Muscle layer of duodenum (tissue), 2 donors: ENCODE results near the gene PLA2G4D.

Source experiments
- H3K27ac ChIP-seq: one replicate; pipeline ENCODE4 v1.7.0; 2013; ENCODE audit warnings: mild to moderate bottlenecking, low read length
- H3K27me3 ChIP-seq: one replicate; pipeline ENCODE4 v1.7.0; 2013; ENCODE audit warnings: low read depth, mild to moderate bottlenecking, control low read depth, low read length
- H3K36me3 ChIP-seq, 2 donors: one replicate each; pipeline ENCODE4 v1.7.0; 2013; ENCODE audit warnings: low read length in 2 of 2, control low read depth in 1 of 2, mild to moderate bottlenecking in 1 of 2; ENCODE audit not compliant: insufficient read depth in 2 of 2, control insufficient read depth in 1 of 2
- H3K4me1 ChIP-seq, 2 donors: one replicate each; pipeline ENCODE4 v1.7.0; 2013; ENCODE audit warnings: low read length in 2 of 2, mild to moderate bottlenecking in 2 of 2, control low read depth in 1 of 2, moderate library complexity in 1 of 2; ENCODE audit not compliant: insufficient read depth in 2 of 2, control insufficient read depth in 1 of 2
- H3K4me3 ChIP-seq, 2 donors: one replicate each; pipeline ENCODE4 v1.7.0; 2013; ENCODE audit warnings: low read length in 2 of 2, low read depth in 1 of 2, mild to moderate bottlenecking in 1 of 2
- H3K9me3 ChIP-seq, 2 donors: one replicate each; pipeline ENCODE4 v1.7.0; 2013; ENCODE audit warnings: low read length in 2 of 2, control low read depth in 1 of 2, mild to moderate bottlenecking in 1 of 2; ENCODE audit not compliant: control insufficient read depth in 1 of 2
- donor health status: healthy.

PLA2G4D gene

DNA sequence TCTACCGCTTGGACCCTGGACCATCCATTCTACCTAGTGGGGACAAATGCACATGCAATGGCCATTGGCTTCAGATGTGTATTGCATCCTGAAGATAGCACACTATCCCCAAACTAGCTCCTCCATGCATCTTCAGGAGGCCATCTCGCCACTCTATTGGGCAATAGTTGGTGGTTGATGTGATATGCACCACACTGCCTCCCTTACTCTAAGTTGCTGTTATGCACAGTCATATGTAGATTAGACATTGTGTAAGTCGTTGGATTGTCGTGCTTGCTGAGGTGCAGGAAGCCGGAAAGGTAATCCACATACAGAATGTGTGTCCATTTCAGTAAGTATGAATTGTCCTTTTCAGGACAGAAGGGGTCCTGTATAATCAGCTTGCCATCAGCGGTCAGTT lies 26.7 kb upstream of the PLA2G4D start:
- Histone ChIP-seq H3K4me1 (no peaks in the 10 kb centered on the region), H3K27ac (no peak overlapping the region), H3K27me3 (no peaks in the 10 kb centered on the region), H3K9me3 (no peaks in the 10 kb centered on the region), H3K36me3 (no peaks in the 10 kb centered on the region), H3K4me3 (no peak overlapping the region)

DNA sequence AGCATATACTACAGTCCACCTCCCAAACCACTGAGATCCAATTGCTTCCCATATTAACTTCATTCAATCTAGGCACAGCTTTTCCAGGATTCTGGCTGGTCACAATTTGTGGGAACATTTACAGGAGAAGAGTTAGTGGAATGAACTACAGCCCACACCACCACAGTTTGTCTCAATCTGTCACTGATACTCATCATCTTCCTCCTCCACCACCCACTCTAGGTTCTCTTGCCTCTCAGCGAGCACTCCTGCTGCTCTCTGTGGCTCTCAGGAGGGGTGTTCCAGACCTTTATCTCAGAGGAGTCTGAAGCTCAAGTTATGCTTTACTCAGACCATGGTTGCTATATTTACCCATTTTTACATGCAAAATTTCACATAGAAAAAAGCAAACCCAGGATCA lies 25.9 kb upstream of the PLA2G4D start:
- no peak overlapping the region for H3K27ac ChIP-seq

DNA sequence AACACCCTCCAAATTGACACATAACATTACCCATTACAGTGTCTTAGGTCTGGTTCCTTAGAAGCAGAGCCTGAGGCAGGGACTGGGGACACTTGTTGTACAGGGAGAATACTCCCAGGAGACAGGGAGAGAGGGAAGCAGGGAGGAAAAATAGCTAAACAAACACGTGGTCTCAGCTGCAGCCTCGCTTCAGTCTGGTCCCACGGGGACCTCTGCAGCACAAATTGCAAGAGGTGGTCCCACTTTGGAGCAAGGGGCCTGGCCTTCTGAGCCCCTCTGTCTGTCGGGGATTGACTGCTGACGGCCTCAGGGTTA lies 25.0 kb upstream of the PLA2G4D start:
- no peaks in the 10 kb centered on the region for H3K4me1 ChIP-seq
- no peaks in the 10 kb centered on the region for H3K36me3 ChIP-seq
- no peaks in the 10 kb centered on the region for H3K27me3 ChIP-seq
- no peaks in the 10 kb centered on the region for H3K9me3 ChIP-seq
- no peak overlapping the region for H3K27ac ChIP-seq
- H3K4me3 ChIP-seq: no peak overlapping the region

More for the DNA sequence above, 25.9 kb upstream of the PLA2G4D start:
- Histone ChIP-seq H3K4me1 (no peaks in the 10 kb centered on the region), H3K27me3 (no peaks in the 10 kb centered on the region), H3K36me3 (no peaks in the 10 kb centered on the region), H3K9me3 (no peaks in the 10 kb centered on the region), H3K4me3 (no peak overlapping the region)

DNA sequence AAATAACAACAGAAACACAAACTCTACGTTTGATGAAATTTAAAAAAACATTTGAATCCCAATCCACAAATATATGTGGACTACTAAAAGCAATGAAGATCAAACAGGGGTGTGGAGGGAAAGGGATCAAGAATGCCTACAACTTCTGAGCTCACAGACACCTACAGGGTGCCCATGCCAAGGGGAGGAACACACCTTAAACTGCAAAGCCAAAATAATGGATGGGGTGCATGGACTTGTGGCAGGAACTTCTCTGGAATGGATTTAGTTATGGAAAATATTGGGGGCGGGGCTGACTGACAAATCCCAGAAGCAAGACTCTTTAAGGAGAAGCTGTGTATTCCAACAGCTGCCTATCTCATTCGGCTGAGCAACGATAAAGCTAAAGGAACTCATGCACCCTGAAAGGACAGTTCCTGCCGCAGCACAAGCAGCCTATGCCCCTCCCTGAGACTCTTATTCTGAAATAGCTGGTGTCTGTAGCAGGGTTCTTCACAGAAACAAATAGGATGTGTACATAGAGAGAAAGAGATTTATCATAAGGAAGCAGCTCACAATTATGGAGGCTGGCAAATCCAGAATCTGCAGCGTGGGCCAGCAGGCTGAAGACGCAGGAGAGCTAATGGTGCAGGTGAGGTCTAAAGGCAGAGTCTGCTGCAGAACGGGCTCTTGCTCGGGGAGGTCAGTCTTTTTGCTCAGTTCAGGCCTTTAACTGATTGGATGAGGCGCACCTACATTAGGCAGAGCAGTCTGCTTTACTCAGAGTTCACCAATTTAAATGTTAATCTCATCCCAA lies 24.5 kb upstream of the PLA2G4D start:
- H3K9me3 ChIP-seq: no peaks in the 10 kb centered on the region
- no peaks in the 10 kb centered on the region for H3K4me1 ChIP-seq
- H3K36me3 ChIP-seq: no peaks in the 10 kb centered on the region
- no peak overlapping the region for H3K27ac ChIP-seq
- H3K27me3 ChIP-seq: no peaks in the 10 kb centered on the region
- no peak overlapping the region for H3K4me3 ChIP-seq

DNA sequence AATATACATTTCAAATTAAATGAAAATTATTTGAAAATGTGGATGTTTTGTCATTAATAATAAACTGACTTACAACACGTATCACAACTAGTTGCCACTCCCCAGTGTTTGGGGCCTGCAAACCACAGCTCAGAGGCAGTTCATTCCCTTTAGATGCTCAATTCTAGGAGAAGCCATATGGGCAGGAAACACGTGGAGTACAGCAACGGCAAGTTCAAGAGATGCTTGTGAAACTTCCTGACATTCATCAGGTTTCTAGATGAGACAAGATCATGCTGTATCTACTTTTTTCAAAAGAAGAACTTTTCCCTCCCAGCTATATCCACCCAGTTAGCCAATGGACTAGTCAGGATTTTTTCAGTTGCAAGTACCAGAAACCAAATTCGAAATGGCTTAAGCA lies 17.6 kb upstream of the PLA2G4D start:
- Histone ChIP-seq H3K9me3 (peaks cover 0 to 3% of the 10 kb centered on the region in 2 donors), H3K4me3 (no peak overlapping the region), H3K27ac (no peak overlapping the region), H3K4me1 (no peaks in the 10 kb centered on the region), H3K27me3 (no peaks in the 10 kb centered on the region), H3K36me3 (no peaks in the 10 kb centered on the region)

DNA sequence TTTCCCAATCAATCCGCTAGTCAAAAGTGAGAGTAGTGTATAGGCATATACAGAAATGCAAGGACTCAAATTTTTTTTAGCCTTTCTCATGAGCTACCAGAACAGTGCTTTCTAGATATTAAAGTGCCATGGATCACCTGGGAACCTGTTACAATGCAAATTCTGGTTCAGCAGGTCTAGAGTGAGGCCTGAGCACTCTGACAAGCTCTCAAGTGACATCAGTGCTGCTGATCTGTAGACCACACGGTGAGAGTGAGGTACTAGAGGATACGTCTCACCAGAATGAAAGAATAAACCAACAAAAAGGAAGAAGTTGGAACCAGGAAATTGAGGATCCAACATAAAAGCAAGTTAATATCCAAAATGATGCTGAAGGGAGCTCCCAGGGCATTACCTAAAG lies 16.0 kb upstream of the PLA2G4D start:
- peaks cover 0 to 3% of the 10 kb centered on the region in 2 donors for H3K9me3 ChIP-seq
- H3K4me1 ChIP-seq: no peaks in the 10 kb centered on the region
- no peak overlapping the region for H3K27ac ChIP-seq
- H3K36me3 ChIP-seq: no peaks in the 10 kb centered on the region
- H3K27me3 ChIP-seq: no peaks in the 10 kb centered on the region
- H3K4me3 ChIP-seq: no peak overlapping the region

DNA sequence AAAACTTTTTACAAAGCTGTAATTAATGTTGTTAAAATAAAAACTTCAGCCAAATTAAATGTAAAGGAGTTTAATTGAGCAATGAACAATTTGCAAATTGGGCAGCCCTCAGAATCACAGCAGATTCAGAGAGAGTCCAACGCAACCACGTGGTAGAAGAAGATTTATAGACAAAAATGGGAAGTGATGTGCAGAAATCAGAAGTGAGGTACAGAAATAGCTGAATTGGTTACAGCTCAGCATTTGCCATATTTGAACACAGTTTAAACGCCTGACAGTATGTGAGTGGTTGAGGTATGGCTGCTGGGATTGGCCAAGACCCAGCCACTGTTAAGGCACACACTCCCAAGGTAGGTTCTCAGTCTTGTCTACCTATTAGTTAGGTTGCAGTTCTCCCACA lies 14.4 kb upstream of the PLA2G4D start:
- H3K27me3 ChIP-seq: no peaks in the 10 kb centered on the region
- no peak overlapping the region for H3K27ac ChIP-seq
- H3K36me3 ChIP-seq: no peaks in the 10 kb centered on the region
- H3K4me3 ChIP-seq: no peak overlapping the region
- H3K4me1 ChIP-seq: no peaks in the 10 kb centered on the region
- H3K9me3 ChIP-seq: peaks cover 0 to 3% of the 10 kb centered on the region in 2 donors

DNA sequence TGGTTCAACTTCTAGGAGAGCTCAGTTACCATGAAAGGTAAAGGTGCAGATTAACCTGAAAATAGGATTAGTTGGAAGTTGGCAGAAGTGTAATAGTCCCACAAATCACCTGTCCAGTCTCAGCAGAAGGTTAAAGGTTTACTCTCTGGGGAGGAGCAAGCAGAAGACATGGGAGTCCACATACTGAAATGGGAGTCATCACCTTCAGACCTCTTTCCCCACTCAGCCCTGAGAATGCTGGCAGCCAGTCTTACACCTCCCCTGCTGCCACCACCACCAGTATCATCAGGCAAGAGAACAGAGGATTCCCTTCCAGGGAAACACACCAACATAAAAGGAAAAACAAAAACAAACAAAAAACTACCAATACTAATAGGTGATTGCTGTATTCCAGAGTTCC lies 13.8 kb upstream of the PLA2G4D start:
- H3K4me3 ChIP-seq: no peak overlapping the region
- no peaks in the 10 kb centered on the region for H3K4me1 ChIP-seq
- H3K9me3 ChIP-seq: peaks cover 0 to under 1% of the 10 kb centered on the region in 2 donors
- no peaks in the 10 kb centered on the region for H3K27me3 ChIP-seq
- no peak overlapping the region for H3K27ac ChIP-seq
- H3K36me3 ChIP-seq: no peaks in the 10 kb centered on the region

DNA sequence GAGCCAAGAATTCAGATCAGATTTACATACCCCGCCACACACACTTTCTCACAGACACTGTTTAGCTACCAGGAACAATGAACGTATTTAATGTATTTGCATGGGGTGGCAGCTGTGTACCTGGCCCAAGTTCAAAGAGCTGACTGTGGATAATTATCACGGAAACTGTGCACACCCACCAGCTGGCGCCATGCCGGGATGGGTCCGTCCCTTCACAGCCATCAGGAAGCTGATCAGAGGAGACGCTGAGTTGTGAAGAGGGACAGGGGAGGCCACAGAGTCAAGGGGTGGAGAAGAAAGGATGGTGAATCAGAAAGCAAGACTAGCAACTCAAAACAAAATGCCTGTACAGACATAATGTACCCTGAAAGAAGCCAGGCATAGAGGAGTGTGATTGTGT lies 13.1 kb upstream of the PLA2G4D start:
- no peak overlapping the region for H3K4me3 ChIP-seq
- H3K4me1 ChIP-seq: no peaks in the 10 kb centered on the region
- no peak overlapping the region for H3K27ac ChIP-seq
- H3K9me3 ChIP-seq: no peaks in the 10 kb centered on the region
- no peaks in the 10 kb centered on the region for H3K27me3 ChIP-seq
- H3K36me3 ChIP-seq: no peaks in the 10 kb centered on the region

DNA sequence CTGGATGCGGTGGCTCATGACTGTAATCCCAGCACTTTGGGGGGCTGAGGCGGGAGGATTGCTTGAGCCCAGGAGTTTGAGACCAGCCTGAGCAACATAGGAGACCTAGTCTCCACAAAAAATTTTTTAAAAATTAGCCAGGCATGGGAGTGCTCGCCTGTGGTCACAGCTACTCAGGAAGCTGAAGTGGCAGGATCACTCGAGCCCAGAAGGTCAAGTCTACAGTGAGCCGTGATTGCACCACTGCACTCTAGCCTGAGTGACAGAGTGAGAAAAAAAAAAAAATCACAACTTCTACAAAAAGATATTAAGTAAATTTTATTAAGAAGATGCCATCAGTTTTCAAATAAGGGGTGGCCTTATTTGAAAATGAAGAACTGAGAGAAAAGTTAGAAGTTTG lies 11.9 kb upstream of the PLA2G4D start:
- no peaks in the 10 kb centered on the region for H3K27me3 ChIP-seq
- no peak overlapping the region for H3K4me3 ChIP-seq
- no peaks in the 10 kb centered on the region for H3K4me1 ChIP-seq
- no peaks in the 10 kb centered on the region for H3K36me3 ChIP-seq
- no peak overlapping the region for H3K27ac ChIP-seq
- no peaks in the 10 kb centered on the region for H3K9me3 ChIP-seq

DNA sequence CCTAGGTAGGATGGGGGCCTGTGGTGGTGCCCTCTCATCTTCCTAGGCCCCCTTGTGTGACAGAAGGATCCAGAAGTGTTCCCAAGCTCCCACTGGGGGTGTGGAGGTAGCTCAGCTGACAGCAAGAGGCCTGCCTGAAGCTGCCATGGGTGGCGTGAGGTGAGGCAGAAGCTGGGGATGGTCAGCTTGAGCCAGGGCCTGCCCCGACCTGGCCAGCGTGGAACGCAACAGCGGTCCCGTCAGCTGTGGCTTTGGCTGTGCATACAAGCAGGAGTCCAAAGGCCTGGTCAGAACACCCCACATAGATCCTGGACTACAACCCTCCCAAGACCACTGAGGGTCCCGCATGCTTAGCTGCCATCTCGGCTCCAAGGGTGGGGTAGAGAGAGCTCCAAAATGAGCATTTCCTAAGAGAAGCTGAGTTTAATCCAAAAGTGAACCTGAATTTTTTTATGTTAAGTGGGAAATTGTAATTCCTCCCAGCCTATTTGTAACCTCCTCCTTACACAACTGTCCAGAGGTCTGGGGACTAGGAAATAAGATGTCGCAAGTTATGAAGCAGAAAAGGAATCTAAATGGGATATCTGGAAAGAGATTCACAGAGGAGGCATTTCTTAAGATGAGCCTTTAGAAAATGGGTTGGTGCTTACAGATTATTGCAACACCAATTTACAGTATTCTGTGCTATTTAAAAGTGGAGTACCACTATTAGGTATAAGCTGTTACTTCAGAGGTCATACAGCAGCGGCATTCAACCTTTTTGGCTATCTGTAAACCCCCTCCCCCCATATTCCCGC lies 9.9 kb upstream of the PLA2G4D start:
- no peaks in the 10 kb centered on the region for H3K9me3 ChIP-seq
- no peak overlapping the region for H3K27ac ChIP-seq
- H3K4me1 ChIP-seq: no peaks in the 10 kb centered on the region
- H3K36me3 ChIP-seq: no peaks in the 10 kb centered on the region
- no peak overlapping the region for H3K4me3 ChIP-seq
- no peaks in the 10 kb centered on the region for H3K27me3 ChIP-seq
